ENCODE data around the gene RALGAPA2.

DNA sequence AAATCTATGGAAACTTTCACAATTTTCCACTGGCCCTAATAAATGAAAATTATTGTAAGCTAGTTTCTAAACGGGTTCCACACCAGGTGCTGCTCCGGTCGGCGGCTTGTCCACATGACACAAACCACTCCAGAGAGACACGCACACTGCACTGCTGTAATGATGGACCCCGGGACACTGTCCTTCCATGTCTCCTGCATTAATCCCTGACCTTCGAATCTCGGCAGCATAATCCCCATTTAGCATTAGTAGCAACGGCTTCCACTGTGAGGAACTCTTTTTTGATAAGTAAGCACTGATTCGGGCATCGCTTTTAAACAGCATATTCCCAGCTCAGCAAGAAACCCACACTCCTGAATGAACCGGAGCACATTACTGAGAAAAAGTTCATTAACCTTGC lies 301.0 kb downstream of the RALGAPA2 start:
- no peak for TF ChIP-seq POLR2A (IDR thresholded peaks at IDR 0.05)
- TF ChIP-seq, protein P1, sequence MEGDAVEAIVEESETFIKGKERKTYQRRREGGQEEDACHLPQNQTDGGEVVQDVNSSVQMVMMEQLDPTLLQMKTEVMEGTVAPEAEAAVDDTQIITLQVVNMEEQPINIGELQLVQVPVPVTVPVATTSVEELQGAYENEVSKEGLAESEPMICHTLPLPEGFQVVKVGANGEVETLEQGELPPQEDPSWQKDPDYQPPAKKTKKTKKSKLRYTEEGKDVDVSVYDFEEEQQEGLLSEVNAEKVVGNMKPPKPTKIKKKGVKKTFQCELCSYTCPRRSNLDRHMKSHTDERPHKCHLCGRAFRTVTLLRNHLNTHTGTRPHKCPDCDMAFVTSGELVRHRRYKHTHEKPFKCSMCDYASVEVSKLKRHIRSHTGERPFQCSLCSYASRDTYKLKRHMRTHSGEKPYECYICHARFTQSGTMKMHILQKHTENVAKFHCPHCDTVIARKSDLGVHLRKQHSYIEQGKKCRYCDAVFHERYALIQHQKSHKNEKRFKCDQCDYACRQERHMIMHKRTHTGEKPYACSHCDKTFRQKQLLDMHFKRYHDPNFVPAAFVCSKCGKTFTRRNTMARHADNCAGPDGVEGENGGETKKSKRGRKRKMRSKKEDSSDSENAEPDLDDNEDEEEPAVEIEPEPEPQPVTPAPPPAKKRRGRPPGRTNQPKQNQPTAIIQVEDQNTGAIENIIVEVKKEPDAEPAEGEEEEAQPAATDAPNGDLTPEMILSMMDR (IDR thresholded peaks at IDR 0.05), result no peak

Measured in testis (tissue), 2 donors.